HepG2 (cell line): ENCODE measurements around the gene ANKRD6. TPM values are rescaled to one million over a fixed set of nuclear protein-coding genes. Genes with fewer than 3 reads are reported as not detected.

Experiments
- ATAC-seq: fragments of 200-7000 bp; cut with Tn5 transposase; 3 replicates; pipeline ENCODE4 v1.9.1; 2020; ENCODE audit warnings: mild to moderate bottlenecking, moderate library complexity
- BruUV-seq: library from RNA; stranded (reverse); fragments of 400-500 nt; replicated peaks from 2 replicates; lab custom pipeline; 2021; lab: Mats Ljungman, UMichigan
- CTCF ChIA-PET: fragments of 300-600 bp; formaldehyde crosslinking; extraction: SDS; loops from one replicate; lab custom pipeline; 2021; ENCODE audit warnings: low total read pairs, inconsistent platforms, low intra/inter-chr PET ratio; lab: Yijun Ruan, JAX
- POLR2A ChIA-PET: fragments of 350-600 bp; sonication (Branson Sonifier 250); formaldehyde crosslinking; loops from one replicate; lab custom pipeline; 2020; ENCODE audit warnings: antibody characterized with exemption, inconsistent platforms; lab: Yijun Ruan, JAX
- DNase-seq: peaks from one replicate; pipeline ENCODE4 v3.0.0-alpha.2; 2015; ENCODE audit warnings: low spot score
- FAIRE-seq: peaks from 3 replicates; lab custom pipeline; 2011; peaks lifted over from hg19 to GRCh38; lab: Jason Lieb, UNC
- H2AFZ ChIP-seq: one replicate; pipeline ENCODE4 v1.6.1; 2011; ENCODE audit warnings: low read length, inconsistent platforms
- H3K27ac ChIP-seq: fragments of 300-600 bp; 3 replicates; pipeline ENCODE4 v1.8.0; 2011; ENCODE audit warnings: mixed run types, mild to moderate bottlenecking, mixed read lengths, low read length, inconsistent platforms; ENCODE audit not compliant: insufficient read depth; ENCODE audit errors: extremely low read length
- H3K27me3 ChIP-seq, 2 experiments: fragments of 200-600 bp in 1 of 2; 2 replicates in 1 of 2; 3 replicates in 1 of 2; pipeline versions ENCODE4 v1.6.0 to v1.8.0; 2011; ENCODE audit warnings: low read length in 2 of 2, mild to moderate bottlenecking in 2 of 2, moderate library complexity in 2 of 2, inconsistent platforms in 1 of 2; ENCODE audit not compliant: insufficient read depth in 2 of 2, control insufficient read depth in 1 of 2
- H3K36me3 ChIP-seq, 2 experiments: fragments of 200-600 bp in 1 of 2; replicated peaks in 1 of 2; 2 replicates in 1 of 2; 3 replicates in 1 of 2; pipeline versions ENCODE4 v1.5.1 to v1.8.0; 2011; ENCODE audit warnings: low read length in 2 of 2, inconsistent platforms in 1 of 2; ENCODE audit not compliant: insufficient read depth in 2 of 2, control insufficient read depth in 1 of 2
- H3K4me1 ChIP-seq: 2 replicates; pipeline ENCODE4 v1.5.1; 2012; ENCODE audit warnings: low read length, inconsistent platforms; ENCODE audit not compliant: insufficient read depth
- H3K4me2 ChIP-seq: 2 replicates; pipeline ENCODE4 v1.6.0; 2011; ENCODE audit warnings: low read depth, low read length, inconsistent platforms
- H3K4me3 ChIP-seq, 3 experiments: fragments of 200-600 bp in 1 of 3; sonication (generic), shearing (Covaris generic) in 1 of 3; replicated peaks in 1 of 3; 2 replicates each; pipeline ENCODE4 v1.5.1; 2011 to 2016; ENCODE audit warnings: low read length in 3 of 3, inconsistent platforms in 2 of 3, low read depth in 2 of 3, mild to moderate bottlenecking in 2 of 3, control low read depth in 1 of 3, mixed read lengths in 1 of 3; ENCODE audit not compliant: insufficient read depth in 1 of 3
- H3K79me2 ChIP-seq: one replicate; pipeline ENCODE4 v1.6.1; 2011; ENCODE audit warnings: low read length, inconsistent platforms; ENCODE audit not compliant: insufficient read depth
- H3K9ac ChIP-seq: 2 replicates; pipeline ENCODE4 v1.6.0; 2011; ENCODE audit warnings: mild to moderate bottlenecking, low read depth, low read length, inconsistent platforms; ENCODE audit not compliant: insufficient read depth
- H3K9me3 ChIP-seq: 2 replicates; pipeline ENCODE4 v1.5.1; 2012; ENCODE audit warnings: mild to moderate bottlenecking, low read length
- H4K20me1 ChIP-seq: 2 replicates; pipeline ENCODE4 v1.6.0; 2011; ENCODE audit warnings: inconsistent platforms, mild to moderate bottlenecking, low read length, moderate library complexity; ENCODE audit not compliant: insufficient read depth
- ATF1 ChIP-seq: IDR thresholded peaks from 2 replicates; pipeline ENCODE4 v1.6.1; 2016; ENCODE audit warnings: mild to moderate bottlenecking, control low read depth
- EED ChIP-seq: sonication (generic); formaldehyde crosslinking; IDR thresholded peaks from 2 replicates; pipeline ENCODE4 v1.5.0; 2020; ENCODE audit warnings: mild to moderate bottlenecking, missing genetic modification reagents
- MYC ChIP-seq: sonication (generic); formaldehyde crosslinking; IDR thresholded peaks from 2 replicates; pipeline ENCODE4 v1.9.0; 2021; ENCODE audit warnings: missing genetic modification reagents, borderline replicate concordance
- NR2C2 ChIP-seq: sonication (generic); formaldehyde crosslinking; IDR thresholded peaks from 2 replicates; pipeline ENCODE4 v1.4.0; 2020; ENCODE audit warnings: missing genetic modification reagents, mild to moderate bottlenecking, moderate library complexity, borderline replicate concordance
- TBX2 ChIP-seq: sonication (generic); formaldehyde crosslinking; IDR thresholded peaks from 2 replicates; pipeline ENCODE4 v1.5.0; 2020; ENCODE audit warnings: missing genetic modification reagents, mild to moderate bottlenecking, borderline replicate concordance
- ZNF530 ChIP-seq: sonication (generic); formaldehyde crosslinking; IDR thresholded peaks from 2 replicates; pipeline ENCODE4 v1.5.0; 2020; ENCODE audit warnings: low read depth, mild to moderate bottlenecking, missing genetic modification reagents
- ZNF570 ChIP-seq: sonication (generic); formaldehyde crosslinking; IDR thresholded peaks from 2 replicates; pipeline ENCODE4 v1.4.0; 2020; ENCODE audit warnings: mild to moderate bottlenecking, missing genetic modification reagents, borderline replicate concordance
- WGBS: methylation state at CpG from one replicate; pipeline ENCODE4 v1.1.6; 2017; ENCODE audit warnings: low lambda C conversion rate; 5-methylcytosine and 5-hydroxymethylcytosine counted together
- in situ Hi-C: cut with HindIII; loops from 2 replicates; pipeline ENCODE4 v1.10.0; 2017; ENCODE audit warnings: low pct_unique_long_range_greater_than_20kb; ENCODE audit not compliant: extremely low pct_ligation_motif_present
- intact Hi-C: fragments of 100-400 bp; cut with micrococcal nuclease; formaldehyde crosslinking; loops from one replicate; pipeline ENCODE4 v1.10.0; 2022; ENCODE audit not compliant: unreplicated experiment
- polyA plus RNA-seq, 8 experiments: library from polyadenylated mRNA; depleted of rRNA in 3 of 8; stranded (reverse) in 7 of 8; unstranded in 1 of 8; fragments of >200 nt; fragmentation: Illumina TruSeq in 4 of 8; extraction: Trizol in 4 of 8; gene quantifications; 2 replicates each; pipeline versions ENCODE4 v1.2.1 to v1.2.3, GENCODE V29; 2011 to 2016; ENCODE audit warnings: low read depth in 4 of 8, missing spikeins in 1 of 8, mixed read lengths in 1 of 8; ENCODE audit not compliant: insufficient read depth in 1 of 8
- total RNA-seq, 5 experiments: library from RNA; depleted of rRNA; stranded (reverse); fragments of >200 nt; fragmentation: Illumina TruSeq; extraction: Trizol; gene quantifications; 2 replicates each; pipeline ENCODE4 v1.2.3, GENCODE V29; 2016; ENCODE audit warnings: low read depth in 1 of 5
- TF ChIP-seq, protein P1 (sequence below): sonication (generic); formaldehyde crosslinking; IDR thresholded peaks from 2 replicates; pipeline ENCODE4 v1.4.0; 2020; ENCODE audit warnings: missing genetic modification reagents, borderline replicate concordance
- TF ChIP-seq, protein P2 (sequence below): sonication (generic); formaldehyde crosslinking; IDR thresholded peaks from 2 replicates; pipeline ENCODE4 v1.4.0; 2020; ENCODE audit warnings: missing genetic modification reagents
- TF ChIP-seq, protein P3 (sequence below): sonication (generic); formaldehyde crosslinking; IDR thresholded peaks from 2 replicates; pipeline ENCODE4 v1.5.0; 2020; ENCODE audit warnings: mild to moderate bottlenecking, missing genetic modification reagents, borderline replicate concordance

ANKRD6 gene
- total and polyA plus RNA-seq, 2 of the 13 experiments (the other 11 are each of a cell fraction or from before 2014, with no cell fraction given): 0.18 to 0.36 TPM

DNA sequence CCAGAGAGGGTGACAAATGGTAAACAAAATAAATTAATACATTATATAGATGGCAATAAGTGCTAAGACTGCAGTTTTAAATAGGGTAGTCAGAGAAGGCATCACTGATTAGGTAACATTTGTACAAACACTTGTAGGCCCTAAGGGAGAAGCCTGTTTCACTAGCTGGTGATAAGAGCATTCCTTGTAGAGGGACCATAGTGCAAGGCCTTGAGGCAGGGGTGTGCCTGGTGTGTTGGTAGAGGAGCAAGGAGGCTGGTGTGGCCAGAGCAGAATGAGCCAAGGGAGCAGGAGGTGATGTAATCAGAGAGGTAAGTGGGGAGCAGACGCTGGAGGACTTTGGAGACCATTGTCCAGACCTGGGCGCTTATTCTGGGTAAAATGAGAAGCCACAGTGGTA is 70.7 kb downstream of the ANKRD6 start:
- no peaks in the 10 kb centered on the region for H4K20me1 ChIP-seq
- no peak for FAIRE-seq
- H3K4me1 ChIP-seq: 0 out of 2 replicates have a peak, but pooled peaks cover under 1% of the 10 kb centered on the region
- CTCF ChIA-PET: no interaction called here
- no peaks in the 10 kb centered on the region for H3K9me3 ChIP-seq
- ATAC-seq: no peak
- WGBS: 5% methylated on average over 2 of the region's 2 CpGs
- no peaks in the 10 kb centered on the region; a peak in 1 of 5 replicates for H3K27me3 ChIP-seq
- H3K9ac ChIP-seq: no peak overlapping the region
- TF ChIP-seq, protein P1, sequence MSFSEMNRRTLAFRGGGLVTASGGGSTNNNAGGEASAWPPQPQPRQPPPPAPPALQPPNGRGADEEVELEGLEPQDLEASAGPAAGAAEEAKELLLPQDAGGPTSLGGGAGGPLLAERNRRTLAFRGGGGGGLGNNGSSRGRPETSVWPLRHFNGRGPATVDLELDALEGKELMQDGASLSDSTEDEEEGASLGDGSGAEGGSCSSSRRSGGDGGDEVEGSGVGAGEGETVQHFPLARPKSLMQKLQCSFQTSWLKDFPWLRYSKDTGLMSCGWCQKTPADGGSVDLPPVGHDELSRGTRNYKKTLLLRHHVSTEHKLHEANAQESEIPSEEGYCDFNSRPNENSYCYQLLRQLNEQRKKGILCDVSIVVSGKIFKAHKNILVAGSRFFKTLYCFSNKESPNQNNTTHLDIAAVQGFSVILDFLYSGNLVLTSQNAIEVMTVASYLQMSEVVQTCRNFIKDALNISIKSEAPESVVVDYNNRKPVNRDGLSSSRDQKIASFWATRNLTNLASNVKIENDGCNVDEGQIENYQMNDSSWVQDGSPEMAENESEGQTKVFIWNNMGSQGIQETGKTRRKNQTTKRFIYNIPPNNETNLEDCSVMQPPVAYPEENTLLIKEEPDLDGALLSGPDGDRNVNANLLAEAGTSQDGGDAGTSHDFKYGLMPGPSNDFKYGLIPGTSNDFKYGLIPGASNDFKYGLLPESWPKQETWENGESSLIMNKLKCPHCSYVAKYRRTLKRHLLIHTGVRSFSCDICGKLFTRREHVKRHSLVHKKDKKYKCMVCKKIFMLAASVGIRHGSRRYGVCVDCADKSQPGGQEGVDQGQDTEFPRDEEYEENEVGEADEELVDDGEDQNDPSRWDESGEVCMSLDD (CRISPR knock-in tag): no peak
- TF ChIP-seq EED (CRISPR knock-in tag) (no peak), ATF1 (no peak), ZNF530 (CRISPR knock-in tag) (no peak), ZNF570 (no peak), MYC (CRISPR knock-in tag) (no peak), NR2C2 (CRISPR knock-in tag) (no peak), TBX2 (no peak)
- TF ChIP-seq, protein P2, sequence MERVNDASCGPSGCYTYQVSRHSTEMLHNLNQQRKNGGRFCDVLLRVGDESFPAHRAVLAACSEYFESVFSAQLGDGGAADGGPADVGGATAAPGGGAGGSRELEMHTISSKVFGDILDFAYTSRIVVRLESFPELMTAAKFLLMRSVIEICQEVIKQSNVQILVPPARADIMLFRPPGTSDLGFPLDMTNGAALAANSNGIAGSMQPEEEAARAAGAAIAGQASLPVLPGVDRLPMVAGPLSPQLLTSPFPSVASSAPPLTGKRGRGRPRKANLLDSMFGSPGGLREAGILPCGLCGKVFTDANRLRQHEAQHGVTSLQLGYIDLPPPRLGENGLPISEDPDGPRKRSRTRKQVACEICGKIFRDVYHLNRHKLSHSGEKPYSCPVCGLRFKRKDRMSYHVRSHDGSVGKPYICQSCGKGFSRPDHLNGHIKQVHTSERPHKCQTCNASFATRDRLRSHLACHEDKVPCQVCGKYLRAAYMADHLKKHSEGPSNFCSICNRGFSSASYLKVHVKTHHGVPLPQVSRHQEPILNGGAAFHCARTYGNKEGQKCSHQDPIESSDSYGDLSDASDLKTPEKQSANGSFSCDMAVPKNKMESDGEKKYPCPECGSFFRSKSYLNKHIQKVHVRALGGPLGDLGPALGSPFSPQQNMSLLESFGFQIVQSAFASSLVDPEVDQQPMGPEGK (CRISPR knock-in tag): no peak
- TF ChIP-seq, protein P3, sequence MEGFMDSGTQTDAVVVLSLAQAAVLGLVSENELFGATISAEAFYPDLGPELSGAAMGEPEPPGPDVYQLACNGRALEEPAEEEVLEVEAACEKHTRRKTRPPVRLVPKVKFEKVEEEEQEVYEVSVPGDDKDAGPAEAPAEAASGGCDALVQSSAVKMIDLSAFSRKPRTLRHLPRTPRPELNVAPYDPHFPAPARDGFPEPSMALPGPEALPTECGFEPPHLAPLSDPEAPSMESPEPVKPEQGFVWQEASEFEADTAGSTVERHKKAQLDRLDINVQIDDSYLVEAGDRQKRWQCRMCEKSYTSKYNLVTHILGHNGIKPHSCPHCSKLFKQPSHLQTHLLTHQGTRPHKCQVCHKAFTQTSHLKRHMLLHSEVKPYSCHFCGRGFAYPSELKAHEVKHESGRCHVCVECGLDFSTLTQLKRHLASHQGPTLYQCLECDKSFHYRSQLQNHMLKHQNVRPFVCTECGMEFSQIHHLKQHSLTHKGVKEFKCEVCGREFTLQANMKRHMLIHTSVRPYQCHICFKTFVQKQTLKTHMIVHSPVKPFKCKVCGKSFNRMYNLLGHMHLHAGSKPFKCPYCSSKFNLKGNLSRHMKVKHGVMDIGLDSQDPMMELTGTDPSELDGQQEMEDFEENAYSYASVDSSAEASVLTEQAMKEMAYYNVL (CRISPR knock-in tag): no peak
- intact Hi-C loops: no loop called here
- no peak overlapping the region for H3K4me2 ChIP-seq
- in situ Hi-C loops: no loop called here
- no peak overlapping the region for H3K4me3 ChIP-seq
- H3K79me2 ChIP-seq: no peaks in the 10 kb centered on the region
- no peak overlapping the region for H2AFZ ChIP-seq
- POLR2A ChIA-PET: no interaction called here
- no peak for DNase-seq
- no peaks in the 10 kb centered on the region for H3K36me3 ChIP-seq
- BruUV-seq: no TSS peak
- H3K27ac ChIP-seq: no peak overlapping the region
